Endodermal cell (in vitro differentiated cells): Measurements from ENCODE around the gene COX7B2. TPM values are rescaled to one million over a fixed set of nuclear protein-coding genes. Genes with fewer than 3 reads are reported as not detected.

Source experiments
- DNase-seq: peaks from one replicate; pipeline ENCODE4 v3.0.0-alpha.2; 2017
- H3K27ac ChIP-seq: 2 replicates; pipeline ENCODE4 v1.5.1; 2013; ENCODE audit warnings: mild to moderate bottlenecking, low read depth, low read length, moderate library complexity
- H3K27me3 ChIP-seq: 2 replicates; pipeline ENCODE4 v1.6.1; 2013; ENCODE audit warnings: mild to moderate bottlenecking, low read length, moderate library complexity; ENCODE audit not compliant: insufficient read depth, control insufficient read depth, poor library complexity, severe bottlenecking
- H3K36me3 ChIP-seq: 2 replicates; pipeline ENCODE4 v1.7.0; 2013; ENCODE audit warnings: mild to moderate bottlenecking, low read length, moderate library complexity; ENCODE audit not compliant: control insufficient read depth, insufficient read depth
- H3K4me1 ChIP-seq: one replicate; pipeline ENCODE4 v1.7.0; 2013; ENCODE audit warnings: low read length; ENCODE audit not compliant: control insufficient read depth, insufficient read depth
- H3K4me3 ChIP-seq: 2 replicates; pipeline ENCODE4 v1.5.1; 2013; ENCODE audit warnings: mild to moderate bottlenecking, low read length, moderate library complexity
- H3K9ac ChIP-seq: 2 replicates; pipeline ENCODE4 v1.6.1; 2013; ENCODE audit warnings: mild to moderate bottlenecking, low read length, moderate library complexity; ENCODE audit not compliant: poor library complexity, severe bottlenecking; ENCODE audit errors: extremely low read depth
- H3K9me3 ChIP-seq: 2 replicates; pipeline ENCODE4 v1.6.1; 2013; ENCODE audit warnings: mild to moderate bottlenecking, low read length, moderate library complexity; ENCODE audit not compliant: control insufficient read depth
- H3K27ac Mint-ChIP-seq: 2 replicates; pipeline ENCODE4 v1.8.0; 2020; ENCODE audit warnings: mixed read lengths
- H3K27me3 Mint-ChIP-seq: 2 replicates; pipeline ENCODE4 v1.8.0; 2021; ENCODE audit warnings: mild to moderate bottlenecking, mixed read lengths; ENCODE audit not compliant: insufficient read depth
- H3K36me3 Mint-ChIP-seq: 2 replicates; pipeline ENCODE4 v1.8.0; 2020; ENCODE audit warnings: low read depth, mixed read lengths
- H3K4me1 Mint-ChIP-seq: 2 replicates; pipeline ENCODE4 v1.8.0; 2020; ENCODE audit warnings: mixed read lengths
- H3K4me3 Mint-ChIP-seq: 2 replicates; pipeline ENCODE4 v1.8.0; 2020; ENCODE audit warnings: mild to moderate bottlenecking, moderate library complexity, mixed read lengths
- H3K9me3 Mint-ChIP-seq: 2 replicates; pipeline ENCODE4 v1.8.0; 2020; ENCODE audit warnings: mild to moderate bottlenecking, mixed read lengths
- WGBS, 2 experiments: methylation state at CpG; one replicate each; pipeline versions ENCODE4 v1.1.5 to v1.1.7; 2013; ENCODE audit warnings: missing lambda C conversion rate in 2 of 2, mixed read lengths in 1 of 2; ENCODE audit not compliant: insufficient coverage in 1 of 2, insufficient read length in 1 of 2; 5-methylcytosine and 5-hydroxymethylcytosine counted together
- total RNA-seq, 2 donors: library from RNA; stranded (reverse); fragmentation: NEBNext Ultra II Directional in 1 of 2; extraction: Animal tissue kit (Norgen Biotek cat#: 25700) in 1 of 2; gene quantifications; 2 replicates in 1 of 2; 3 replicates in 1 of 2; pipeline ENCODE4 v1.2.1, GENCODE V29; 2021
- TF ChIP-seq, protein P1 (sequence below): fragments of 200-600 bp; sonication (generic); conservative IDR thresholded peaks from 2 replicates; pipeline ENCODE4 v1.5.0; 2021; ENCODE audit warnings: antibody characterized with exemption, mild to moderate bottlenecking

COX7B2 gene
- total RNA-seq, 2 donors from 2014 or later: not detected

DNA sequence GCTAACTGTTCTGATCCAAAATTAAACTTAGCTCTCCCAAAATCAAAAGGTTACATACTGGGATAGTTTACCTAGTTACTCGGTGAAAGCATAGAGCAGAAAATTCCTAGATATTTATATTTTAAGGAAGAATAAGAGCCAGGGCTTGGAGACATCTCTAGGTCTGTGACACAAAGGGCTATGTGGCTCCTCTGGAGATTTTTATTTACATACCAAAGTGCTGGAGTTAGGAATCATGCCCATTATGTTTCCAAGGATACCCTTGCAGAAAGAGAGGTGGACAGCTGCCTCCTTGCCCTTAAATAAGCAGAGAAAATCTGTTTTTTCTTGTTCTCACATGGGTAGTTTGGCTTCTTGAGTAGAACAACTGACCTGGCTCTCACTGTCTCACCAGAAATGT, 9.0 kb downstream of the COX7B2 start:
- no peaks in the 10 kb centered on the region for H3K9me3 Mint-ChIP-seq
- 78% methylated on average over 1 of the region's 1 CpG; no CpG with 5 or more reads in 1 of the 2 experiments for WGBS, 2 experiments

DNA sequence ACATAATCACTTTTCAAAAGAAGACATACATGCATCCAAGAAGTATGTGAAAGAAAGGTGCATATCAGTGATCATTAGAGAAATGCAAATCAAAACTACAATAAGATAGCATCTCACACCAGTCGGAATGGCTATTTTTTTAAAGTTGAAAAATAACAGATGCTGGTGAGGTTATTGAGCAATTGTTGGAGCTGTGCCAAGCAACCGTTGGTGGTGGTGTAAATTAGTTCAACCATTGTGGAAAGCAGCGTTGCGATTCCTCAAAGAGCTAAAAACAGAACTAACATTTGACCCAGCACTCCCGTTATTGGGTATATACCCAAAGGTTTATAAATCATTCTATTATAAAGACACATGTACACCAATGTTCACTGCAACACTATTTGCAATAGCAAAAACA, 14.2 kb downstream of the COX7B2 start:
- Histone ChIP-seq H3K9ac (no peak overlapping the region), H3K9me3 (no peaks in the 10 kb centered on the region), H3K4me1 (no peaks in the 10 kb centered on the region), H3K27me3 (no peaks in the 10 kb centered on the region), H3K27ac (no peak overlapping the region), H3K4me3 (no peak overlapping the region), H3K36me3 (no peaks in the 10 kb centered on the region)
- TF ChIP-seq, protein P1, sequence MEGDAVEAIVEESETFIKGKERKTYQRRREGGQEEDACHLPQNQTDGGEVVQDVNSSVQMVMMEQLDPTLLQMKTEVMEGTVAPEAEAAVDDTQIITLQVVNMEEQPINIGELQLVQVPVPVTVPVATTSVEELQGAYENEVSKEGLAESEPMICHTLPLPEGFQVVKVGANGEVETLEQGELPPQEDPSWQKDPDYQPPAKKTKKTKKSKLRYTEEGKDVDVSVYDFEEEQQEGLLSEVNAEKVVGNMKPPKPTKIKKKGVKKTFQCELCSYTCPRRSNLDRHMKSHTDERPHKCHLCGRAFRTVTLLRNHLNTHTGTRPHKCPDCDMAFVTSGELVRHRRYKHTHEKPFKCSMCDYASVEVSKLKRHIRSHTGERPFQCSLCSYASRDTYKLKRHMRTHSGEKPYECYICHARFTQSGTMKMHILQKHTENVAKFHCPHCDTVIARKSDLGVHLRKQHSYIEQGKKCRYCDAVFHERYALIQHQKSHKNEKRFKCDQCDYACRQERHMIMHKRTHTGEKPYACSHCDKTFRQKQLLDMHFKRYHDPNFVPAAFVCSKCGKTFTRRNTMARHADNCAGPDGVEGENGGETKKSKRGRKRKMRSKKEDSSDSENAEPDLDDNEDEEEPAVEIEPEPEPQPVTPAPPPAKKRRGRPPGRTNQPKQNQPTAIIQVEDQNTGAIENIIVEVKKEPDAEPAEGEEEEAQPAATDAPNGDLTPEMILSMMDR: no peak
- no peaks in the 10 kb centered on the region for H3K4me1 Mint-ChIP-seq
- peaks cover 3% of the 10 kb centered on the region for H3K27me3 Mint-ChIP-seq
- H3K9me3 Mint-ChIP-seq: no peaks in the 10 kb centered on the region
- H3K27ac Mint-ChIP-seq: no peak overlapping the region
- H3K4me3 Mint-ChIP-seq: no peak overlapping the region
- 90 to 94% methylated on average over 2 to 5 of the region's 5 CpGs for WGBS, 2 experiments
- no peak for DNase-seq
- H3K36me3 Mint-ChIP-seq: no peaks in the 10 kb centered on the region

More for the DNA sequence above, 9.0 kb downstream of the COX7B2 start:
- no peaks in the 10 kb centered on the region for H3K36me3 ChIP-seq
- H3K4me1 ChIP-seq: no peaks in the 10 kb centered on the region
- no peaks in the 10 kb centered on the region for H3K9me3 ChIP-seq
- no peaks in the 10 kb centered on the region for H3K36me3 Mint-ChIP-seq
- H3K4me1 Mint-ChIP-seq: no peaks in the 10 kb centered on the region
- H3K27ac Mint-ChIP-seq: no peak overlapping the region
- no peak overlapping the region for H3K4me3 Mint-ChIP-seq
- H3K27me3 Mint-ChIP-seq: no peaks in the 10 kb centered on the region
- no peak for DNase-seq
- TF ChIP-seq, protein P1: no peak
- H3K27me3 ChIP-seq: no peaks in the 10 kb centered on the region
- no peak overlapping the region for H3K27ac ChIP-seq
- no peak overlapping the region for H3K9ac ChIP-seq
- H3K4me3 ChIP-seq: no peak overlapping the region

DNA sequence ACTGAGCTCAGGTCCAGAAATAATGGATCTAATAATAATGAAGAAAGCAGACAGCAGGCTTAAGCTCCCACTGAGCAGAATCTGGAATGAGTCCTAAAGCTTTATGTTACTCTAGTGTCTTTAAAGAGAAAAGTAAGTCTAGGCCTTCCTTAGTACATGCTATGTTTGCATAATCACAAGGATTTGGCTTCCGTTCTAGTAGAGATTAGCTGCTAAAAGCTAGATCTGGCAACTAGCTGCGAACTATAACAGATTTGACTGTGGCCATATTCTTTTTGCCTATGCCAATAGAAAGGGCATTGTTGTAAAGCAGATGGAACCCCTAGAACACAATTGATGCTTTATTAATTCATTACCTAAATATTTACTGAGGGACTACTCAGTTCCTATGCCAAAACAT, 19.0 kb downstream of the COX7B2 start:
- Histone ChIP-seq H3K9me3 (no peaks in the 10 kb centered on the region), H3K36me3 (no peaks in the 10 kb centered on the region), H3K27me3 (no peaks in the 10 kb centered on the region), H3K9ac (no peak overlapping the region), H3K4me1 (no peaks in the 10 kb centered on the region), H3K27ac (no peak overlapping the region), H3K4me3 (no peak overlapping the region)
- DNase-seq: no peak
- 88 to 89% methylated on average over 2 of the region's 2 CpGs for WGBS, 2 experiments
- H3K4me3 Mint-ChIP-seq: no peak overlapping the region
- H3K4me1 Mint-ChIP-seq: no peaks in the 10 kb centered on the region
- TF ChIP-seq, protein P1: no peak
- no peaks in the 10 kb centered on the region for H3K36me3 Mint-ChIP-seq
- no peaks in the 10 kb centered on the region for H3K9me3 Mint-ChIP-seq
- no peak overlapping the region for H3K27ac Mint-ChIP-seq
- H3K27me3 Mint-ChIP-seq: peaks cover 3% of the 10 kb centered on the region
